Measurements from ENCODE around the gene ITFG1. TPM values are rescaled to one million over a fixed set of nuclear protein-coding genes. Genes with fewer than 3 reads are reported as not detected.

Gene ITFG1
- total RNA-seq, 1 donor from 2014 or later = 58.2 TPM

- Histone ChIP-seq H3K4me1 (no peaks in the 10 kb centered on the region), H3K4me3 (no peak overlapping the region), H3K9me3 (no peaks in the 10 kb centered on the region), H3K27me3 (no peaks in the 10 kb centered on the region), H3K36me3 (peaks cover 24% of the 10 kb centered on the region), H3K27ac (no peak overlapping the region)
- TF ChIP-seq CTCF (IDR thresholded peaks at IDR 0.05) = no peak
- DNase-seq (no peak), ATAC-seq (no peak)
- intact Hi-C loops (cut with DNase I) = no loop called here
Observed at GRCh38 chr16:47426806-47427205, 34.1 kb downstream of the ITFG1 start.

- Histone ChIP-seq H3K4me1 (no peaks in the 10 kb centered on the region), H3K9me3 (no peaks in the 10 kb centered on the region), H3K27me3 (no peaks in the 10 kb centered on the region), H3K4me3 (no peak overlapping the region), H3K36me3 (peaks cover 24% of the 10 kb centered on the region), H3K27ac (no peak overlapping the region)
- TF ChIP-seq CTCF (IDR thresholded peaks at IDR 0.05) = no peak
- intact Hi-C loops (cut with DNase I) = no loop called here
- DNase-seq (no peak), ATAC-seq (no peak)
Observed at GRCh38 chr16:47424846-47425245, 36.0 kb downstream of the ITFG1 start.

GRCh38 chr16:47416869-47417268 lies 44.0 kb downstream of the ITFG1 start:
- no peak for TF ChIP-seq CTCF (IDR thresholded peaks at IDR 0.05)
- no peaks in the 10 kb centered on the region for H3K27me3 ChIP-seq
- no peak overlapping the region for H3K4me3 ChIP-seq
- intact Hi-C loops (cut with DNase I) = no loop called here
- peaks cover 8% of the 10 kb centered on the region for H3K36me3 ChIP-seq
- H3K9me3 ChIP-seq = no peaks in the 10 kb centered on the region
- H3K27ac ChIP-seq = no peak overlapping the region
- no peaks in the 10 kb centered on the region for H3K4me1 ChIP-seq
- ATAC-seq (no peak), DNase-seq (no peak)

GRCh38 chr16:47413041-47413440 lies 47.8 kb downstream of the ITFG1 start:
- no peak for TF ChIP-seq CTCF (IDR thresholded peaks at IDR 0.05)
- H3K4me1 ChIP-seq = no peaks in the 10 kb centered on the region
- ATAC-seq (no peak), DNase-seq (no peak)
- peaks cover 8% of the 10 kb centered on the region for H3K36me3 ChIP-seq
- H3K27me3 ChIP-seq = no peaks in the 10 kb centered on the region
- no peaks in the 10 kb centered on the region for H3K9me3 ChIP-seq
- H3K27ac ChIP-seq = no peak overlapping the region
- intact Hi-C loops (cut with DNase I) = no loop called here
- no peak overlapping the region for H3K4me3 ChIP-seq

GRCh38 chr16:47408491-47408890 lies 52.4 kb downstream of the ITFG1 start:
- DNase-seq (no peak), ATAC-seq (no peak)
- Histone ChIP-seq H3K27me3 (no peaks in the 10 kb centered on the region), H3K27ac (no peak overlapping the region), H3K4me1 (no peaks in the 10 kb centered on the region), H3K9me3 (no peaks in the 10 kb centered on the region), H3K36me3 (no peaks in the 10 kb centered on the region), H3K4me3 (no peak overlapping the region)
- intact Hi-C loops (cut with DNase I) = no loop called here
- TF ChIP-seq CTCF (IDR thresholded peaks at IDR 0.05) = no peak
